Suprapubic skin (tissue), 4 donors: Measurements from ENCODE around the gene CDA. TPM values are rescaled to one million over a fixed set of nuclear protein-coding genes. Genes with fewer than 3 reads are reported as not detected.
"Not testable (repeated sequence)": the region's sequence is repeated elsewhere in the genome, so short reads cannot be mapped to it uniquely, and the experiment has no call there.

Experiments
- DNase-seq, 2 donors: peaks; one replicate each; pipeline ENCODE4 v3.0.0-alpha.2; 2019; ENCODE audit warnings: low spot score in 2 of 2
- H3K27ac ChIP-seq: fragments of 200-600 bp; sonication (generic); one replicate; pipeline ENCODE4 v1.5.1; 2019
- H3K27me3 ChIP-seq: fragments of 200-600 bp; sonication (generic); one replicate; pipeline ENCODE4 v1.5.1; 2019
- H3K36me3 ChIP-seq: fragments of 200-600 bp; sonication (generic); one replicate; pipeline ENCODE4 v1.5.1; 2019
- H3K4me1 ChIP-seq: fragments of 200-600 bp; sonication (generic); one replicate; pipeline ENCODE4 v1.5.1; 2019
- H3K4me3 ChIP-seq: fragments of 200-600 bp; sonication (generic); one replicate; pipeline ENCODE4 v1.5.1; 2019; ENCODE audit warnings: mild to moderate bottlenecking
- H3K9me3 ChIP-seq: fragments of 200-600 bp; sonication (generic); one replicate; pipeline ENCODE4 v1.5.1; 2019
- CTCF ChIP-seq, 2 donors: fragments of 200-600 bp in 1 of 2; fragments of 450-650 bp in 1 of 2; sonication (generic) in 1 of 2; IDR thresholded peaks; one replicate each; pipeline ENCODE4 v1.5.1; 2016 to 2019; ENCODE audit warnings: antibody characterized with exemption in 2 of 2, mild to moderate bottlenecking in 1 of 2, moderate library complexity in 1 of 2
- EP300 ChIP-seq: sonication (generic); formaldehyde crosslinking; IDR thresholded peaks from one replicate; pipeline ENCODE4 v1.6.1; 2017; ENCODE audit warnings: antibody characterized with exemption
- POLR2A ChIP-seq, 2 donors: fragments of 450-650 bp; IDR thresholded peaks; one replicate each; pipeline ENCODE4 v1.6.1; 2017; ENCODE audit warnings: antibody characterized with exemption in 2 of 2, mild to moderate bottlenecking in 2 of 2, moderate library complexity in 2 of 2
- POLR2AphosphoS5 ChIP-seq, 3 donors: sonication (generic); formaldehyde crosslinking; IDR thresholded peaks; one replicate each; pipeline ENCODE4 v1.6.1; 2017; ENCODE audit warnings: antibody characterized with exemption in 3 of 3
- whole genome bisulfite sequencing: methylation state at CpG from one replicate; pipeline ENCODE4 v1.1.5; 2018; 5-methylcytosine and 5-hydroxymethylcytosine counted together
- total RNA-seq, 4 donors: library from RNA; depleted of rRNA; stranded (reverse); fragments of >200 nt; gene quantifications; one replicate each; pipeline ENCODE4 v1.1.0, GENCODE V29; 2016

The CDA gene
- total RNA-seq, 4 donors from 2014 or later, result 13.1 to 24.2 (median 15.7) TPM

GRCh38 chr1:20603504-20604464, 14.9 kb downstream of the CDA start:
- no peak for TF ChIP-seq EP300
- no peak for TF ChIP-seq POLR2AphosphoS5 (IDR thresholded peaks at IDR 0.05)
- TF ChIP-seq CTCF (IDR thresholded peaks at IDR 0.05), result no peak
- no peak for TF ChIP-seq POLR2A (IDR thresholded peaks at IDR 0.05)
- H3K27ac ChIP-seq, result no peak overlapping the region
- H3K4me3 ChIP-seq, result no peak overlapping the region
- DNase-seq, result no peak
- H3K9me3 ChIP-seq, result no peaks in the 10 kb centered on the region
- WGBS, result 91% methylated on average over 9 of the region's 9 CpGs
- no peaks in the 10 kb centered on the region for H3K27me3 ChIP-seq
- H3K36me3 ChIP-seq, result no peaks in the 10 kb centered on the region
- H3K4me1 ChIP-seq, result no peaks in the 10 kb centered on the region

GRCh38 chr1:20604678-20605077, 15.8 kb downstream of the CDA start:
- Histone ChIP-seq H3K4me1 (no peaks in the 10 kb centered on the region), H3K36me3 (no peaks in the 10 kb centered on the region), H3K27me3 (no peaks in the 10 kb centered on the region), H3K4me3 (no peak overlapping the region), H3K9me3 (no peaks in the 10 kb centered on the region), H3K27ac (no peak overlapping the region)
- no peak for TF ChIP-seq EP300
- TF ChIP-seq POLR2AphosphoS5 (IDR thresholded peaks at IDR 0.05), result no peak
- no peak for TF ChIP-seq POLR2A (IDR thresholded peaks at IDR 0.05)
- no peak for TF ChIP-seq CTCF (IDR thresholded peaks at IDR 0.05)
- WGBS, result 83% methylated on average over 7 of the region's 7 CpGs
- no peak for DNase-seq

DNA sequence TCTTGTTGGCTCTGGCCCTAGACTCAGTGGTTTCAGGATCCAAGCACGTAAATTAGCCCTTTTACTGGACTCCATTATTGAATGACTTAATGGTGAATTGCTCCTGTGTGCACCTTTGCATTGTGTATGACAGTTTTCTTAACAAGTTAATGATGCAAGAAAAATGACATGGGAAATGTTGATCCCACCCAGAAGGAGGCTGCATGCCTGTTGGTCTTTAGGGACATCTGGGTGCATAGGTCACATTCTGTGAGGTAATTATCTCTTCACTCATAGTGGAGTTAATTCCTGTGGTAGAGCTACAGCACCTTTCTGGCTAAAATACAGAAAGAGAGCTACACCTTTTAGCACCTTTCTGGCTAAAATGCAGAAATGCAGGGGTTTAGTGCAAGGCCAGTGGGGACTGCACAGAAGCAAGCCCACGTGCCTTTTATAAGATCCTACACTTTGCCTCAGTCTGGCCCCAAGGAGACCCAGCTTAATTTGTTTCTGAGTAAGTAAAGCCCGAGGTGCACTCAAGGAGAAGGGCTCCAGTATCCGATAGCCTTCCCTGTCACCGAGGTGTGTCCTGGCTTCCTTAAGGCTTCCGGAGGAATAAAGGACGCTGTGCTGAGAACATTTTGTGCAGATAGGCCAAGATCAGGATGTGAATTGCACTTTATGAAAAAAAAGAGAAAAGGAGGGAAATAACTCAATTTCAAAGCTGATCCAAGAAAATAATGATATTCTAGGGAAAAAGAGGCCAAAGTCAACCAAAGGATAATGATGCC, 18.1 kb downstream of the CDA start:
- not testable (repeated sequence) for DNase-seq, H3K4me1 ChIP-seq
- WGBS, result 71% methylated on average over 7 of the region's 7 CpGs

GRCh38 chr1:20609541-20609940, 20.6 kb downstream of the CDA start:
- peaks cover 14% of the 10 kb centered on the region for H3K4me1 ChIP-seq
- no peak for TF ChIP-seq POLR2A (IDR thresholded peaks at IDR 0.05)
- WGBS, result 82% methylated on average over 6 of the region's 6 CpGs

More for the DNA sequence above, 18.1 kb downstream of the CDA start:
- H3K27ac ChIP-seq, H3K36me3 ChIP-seq, H3K9me3 ChIP-seq, H3K4me3 ChIP-seq, H3K27me3 ChIP-seq: not testable (repeated sequence)

GRCh38 chr1:20610970-20611369, 22.1 kb downstream of the CDA start:
- TF ChIP-seq CTCF (IDR thresholded peaks at IDR 0.05) (no peak), POLR2AphosphoS5 (IDR thresholded peaks at IDR 0.05) (no peak), EP300 (no peak), POLR2A (IDR thresholded peaks at IDR 0.05) (no peak)
- 95% methylated on average over 2 of the region's 2 CpGs for WGBS

More at GRCh38 chr1:20609541-20609940, 20.6 kb downstream of the CDA start:
- DNase-seq, result no peak
- Histone ChIP-seq H3K9me3 (no peaks in the 10 kb centered on the region), H3K36me3 (no peaks in the 10 kb centered on the region), H3K27ac (no peak overlapping the region), H3K4me3 (no peak overlapping the region), H3K27me3 (no peaks in the 10 kb centered on the region)

DNA sequence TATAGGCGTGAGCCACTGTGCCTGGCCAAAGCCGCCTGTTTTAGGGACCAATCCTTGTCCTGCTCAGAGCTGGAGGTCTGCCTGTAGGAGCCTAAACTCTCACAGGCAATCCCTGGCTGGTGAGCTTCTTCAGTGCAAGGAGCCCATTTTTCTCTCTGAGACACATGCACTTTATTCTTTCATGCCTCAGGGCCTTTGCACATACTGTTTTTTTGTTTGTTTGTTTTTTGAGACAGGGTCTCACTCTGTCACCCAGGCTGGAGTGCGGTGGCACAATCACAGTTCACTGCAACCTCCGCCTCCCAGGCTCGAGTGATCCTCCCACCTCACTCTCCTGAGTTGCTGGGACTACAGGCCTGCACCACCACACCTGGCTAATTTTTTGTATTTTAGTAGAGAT, 22.8 kb downstream of the CDA start:
- WGBS, result 97% methylated on average over 5 of the region's 5 CpGs
- H3K9me3 ChIP-seq, result no peaks in the 10 kb centered on the region
- no peak overlapping the region for H3K4me3 ChIP-seq
- no peak for TF ChIP-seq CTCF (IDR thresholded peaks at IDR 0.05)
- no peak for TF ChIP-seq POLR2AphosphoS5 (IDR thresholded peaks at IDR 0.05)
- TF ChIP-seq POLR2A (IDR thresholded peaks at IDR 0.05), result no peak
- no peak for TF ChIP-seq EP300
- no peaks in the 10 kb centered on the region for H3K27me3 ChIP-seq
- no peak for DNase-seq
- H3K4me1 ChIP-seq, result peaks cover 19% of the 10 kb centered on the region
- H3K27ac ChIP-seq, result no peak overlapping the region
- H3K36me3 ChIP-seq, result no peaks in the 10 kb centered on the region

More at GRCh38 chr1:20610970-20611369, 22.1 kb downstream of the CDA start:
- Histone ChIP-seq H3K4me1 (peaks cover 15% of the 10 kb centered on the region), H3K27ac (no peak overlapping the region), H3K36me3 (no peaks in the 10 kb centered on the region), H3K9me3 (no peaks in the 10 kb centered on the region), H3K27me3 (no peaks in the 10 kb centered on the region), H3K4me3 (no peak overlapping the region)
- DNase-seq, result no peak
